ENCODE results near the gene GCFC2. TPM values are rescaled to one million over a fixed set of nuclear protein-coding genes. Genes with fewer than 3 reads are reported as not detected.
"Not testable (repeated sequence)": the region's sequence is repeated elsewhere in the genome, so short reads cannot be mapped to it uniquely, and the experiment has no call there.

GCFC2 gene
- total RNA-seq, result 10 to 100 TPM; 17.1 to 22.4 TPM
- total RNA-seq, result 32.6 to 57.8 reads per million in 2 donors

DNA sequence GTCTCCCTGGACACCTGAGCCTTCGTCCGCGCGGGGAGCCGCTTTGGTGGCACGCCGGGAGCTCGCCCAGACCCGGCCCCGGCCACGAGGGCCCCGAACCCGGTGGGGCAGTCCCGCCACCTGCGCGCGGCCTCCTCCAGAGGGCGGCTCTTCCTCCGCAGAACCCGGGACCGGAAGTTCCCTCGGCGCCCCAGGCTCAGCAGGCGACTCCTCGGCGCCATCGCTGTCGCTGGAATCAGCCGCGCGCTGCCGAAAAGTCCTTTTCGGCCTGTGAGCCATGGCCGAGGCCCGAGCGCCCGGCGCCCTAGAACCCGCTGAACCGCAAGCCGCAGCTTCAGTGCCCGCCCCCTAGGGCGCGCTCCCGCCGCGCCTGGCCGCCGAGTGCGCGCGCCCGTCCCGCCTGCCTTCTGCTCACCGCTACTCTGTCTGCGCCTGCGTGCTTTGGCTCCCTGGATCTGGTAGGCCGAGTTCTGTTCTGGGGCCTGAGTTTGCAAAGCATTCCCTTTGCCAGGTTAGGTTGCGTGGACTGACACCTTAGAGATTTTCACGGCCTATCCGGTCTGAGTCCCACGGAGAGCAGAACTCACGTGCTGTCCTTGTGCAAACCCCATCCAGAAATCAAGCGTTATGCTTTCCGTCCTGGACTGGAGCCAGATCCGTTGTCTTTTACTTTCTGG, at the start of gene GCFC2:
TSS of gene GCFC2 (minus strand) at position 339 of the 677 bp plus-strand sequence. CDS start at position 279, 60 bp downstream.
- no peaks in the 10 kb centered on the region for H3K9me3 ChIP-seq (ENCODE audit: control insufficient read depth, low read length, poor library complexity, severe bottlenecking)
- ATAC-seq, result peak; percentile 90
- DNase-seq, result peak; percentile 71 to 72 (median 72)
- Mint-ChIP-seq H3K36me3 (ENCODE audit: low read depth) (peaks cover 2% of the 10 kb centered on the region), H3K4me1 (peaks cover 17% of the 10 kb centered on the region), H3K4me3 (peak within 1 kb of the TSS; percentile 90), H3K27me3 (peaks cover 11% of the 10 kb centered on the region), H3K27ac (peak within 1 kb of the TSS; percentile 95)

DNA sequence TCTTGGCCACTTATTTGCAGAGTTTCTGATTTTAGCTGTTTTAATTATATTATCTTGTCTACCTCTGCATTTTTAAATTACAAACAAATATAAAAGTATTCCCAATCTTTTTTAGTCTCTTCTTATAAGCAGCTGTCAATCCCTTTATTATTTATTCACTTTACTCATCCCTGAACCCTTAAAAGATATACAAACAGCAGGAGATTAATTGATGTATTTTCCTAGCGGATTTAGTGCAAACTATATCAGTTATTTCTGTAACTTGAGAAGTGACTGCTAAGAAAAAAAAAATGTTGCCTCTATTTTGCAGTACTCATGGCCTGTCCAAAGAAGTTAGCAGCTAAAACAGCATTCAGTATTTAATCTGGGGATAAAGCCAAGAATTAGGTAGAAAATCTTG, 42.1 kb upstream of the GCFC2 start:
- Mint-ChIP-seq H3K27ac (no peak overlapping the region), H3K36me3 (ENCODE audit: low read depth) (no peaks in the 10 kb centered on the region), H3K4me3 (no peak overlapping the region), H3K4me1 (peaks cover 2% of the 10 kb centered on the region), H3K27me3 (peaks cover 46% of the 10 kb centered on the region)
- DNase-seq (no peak), ATAC-seq (no peak)
- H3K9me3 ChIP-seq (ENCODE audit: control insufficient read depth, low read length, poor library complexity, severe bottlenecking), result no peaks in the 10 kb centered on the region

DNA sequence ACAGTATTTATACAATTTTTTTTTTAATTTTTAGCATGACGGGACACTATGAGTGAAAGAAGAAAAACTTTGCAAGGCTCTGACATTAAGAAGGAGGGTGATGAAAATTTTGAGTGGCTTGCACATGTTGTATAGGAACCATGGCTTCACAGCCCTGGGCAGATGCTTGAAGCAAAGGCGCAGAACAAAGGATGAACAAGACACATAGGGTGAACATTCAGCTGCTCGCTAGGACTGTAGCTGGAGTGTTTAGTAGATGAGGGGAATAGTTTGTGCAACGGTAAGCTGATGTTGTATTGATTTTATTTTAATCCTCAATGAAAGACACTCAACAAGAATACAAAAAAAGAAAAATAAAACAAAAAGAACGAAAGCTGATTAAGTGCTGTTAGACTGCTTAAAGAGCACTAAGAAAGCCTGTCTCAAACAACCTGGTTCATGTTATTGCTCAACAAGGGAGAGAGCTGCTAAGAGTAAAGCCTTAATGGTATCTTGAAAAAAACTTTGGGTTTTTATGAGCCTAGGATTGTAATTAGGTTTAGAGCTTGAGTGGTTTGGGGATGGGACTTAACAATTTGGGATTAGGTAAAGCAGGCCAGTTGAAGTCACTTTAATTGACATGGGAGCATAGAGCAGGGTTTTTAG, 41.2 kb upstream of the GCFC2 start:
- H3K9me3 ChIP-seq (ENCODE audit: control insufficient read depth, low read length, poor library complexity, severe bottlenecking), result no peaks in the 10 kb centered on the region
- Mint-ChIP-seq H3K4me1 (peaks cover 3% of the 10 kb centered on the region), H3K36me3 (ENCODE audit: low read depth) (no peaks in the 10 kb centered on the region), H3K4me3 (no peak overlapping the region), H3K27ac (no peak overlapping the region), H3K27me3 (peaks cover 41% of the 10 kb centered on the region)
- ATAC-seq (no peak), DNase-seq (no peak)

DNA sequence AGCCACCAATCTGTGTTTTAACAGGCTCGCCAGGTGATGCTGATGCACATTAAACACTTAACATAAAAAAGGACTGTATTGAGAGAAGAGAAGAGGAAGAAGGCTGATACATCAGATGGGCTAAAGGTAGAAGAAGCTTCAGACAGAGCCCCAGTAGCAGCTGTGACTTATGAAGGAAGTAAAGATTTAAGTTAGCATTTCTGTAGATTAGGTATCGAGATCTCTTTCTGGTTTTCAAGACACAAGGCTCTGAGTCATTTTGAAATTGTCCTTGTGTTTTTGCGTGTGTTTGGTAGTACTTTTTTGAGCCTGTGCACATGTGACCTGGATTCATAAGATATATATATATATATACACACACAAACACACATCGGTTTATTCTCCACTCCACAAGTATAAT, 40.6 kb upstream of the GCFC2 start:
- no peaks in the 10 kb centered on the region for H3K9me3 ChIP-seq (ENCODE audit: control insufficient read depth, low read length, poor library complexity, severe bottlenecking)
- DNase-seq (no peak), ATAC-seq (no peak)
- Mint-ChIP-seq H3K4me1 (peaks cover 3% of the 10 kb centered on the region), H3K27me3 (peaks cover 41% of the 10 kb centered on the region), H3K27ac (no peak overlapping the region), H3K36me3 (ENCODE audit: low read depth) (peaks cover 1% of the 10 kb centered on the region), H3K4me3 (no peak overlapping the region)

DNA sequence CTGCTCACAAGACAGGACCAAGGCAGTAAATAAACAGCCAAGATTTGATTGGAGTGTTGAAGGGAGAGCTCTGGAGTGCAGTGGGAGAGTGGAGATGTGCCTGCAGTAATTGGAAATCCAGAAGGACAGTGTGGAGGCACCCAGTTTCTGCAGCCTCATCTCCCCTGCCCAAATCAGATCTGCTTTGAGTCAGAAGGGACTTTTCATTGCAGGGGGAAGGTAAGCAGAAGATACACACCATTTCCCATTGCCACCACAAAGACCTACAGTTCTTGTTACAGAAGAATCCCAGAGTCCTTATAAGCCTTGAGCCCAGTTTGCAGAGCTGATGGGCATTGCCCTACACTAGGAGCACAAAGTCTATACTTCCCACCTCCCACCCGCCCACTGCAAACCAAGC, 27.2 kb upstream of the GCFC2 start:
- ATAC-seq, result no peak
- no peaks in the 10 kb centered on the region for H3K4me1 Mint-ChIP-seq
- no peaks in the 10 kb centered on the region for H3K9me3 ChIP-seq (ENCODE audit: control insufficient read depth, low read length, poor library complexity, severe bottlenecking)
- H3K36me3 Mint-ChIP-seq (ENCODE audit: low read depth), result no peaks in the 10 kb centered on the region
- H3K4me3 Mint-ChIP-seq, result no peak overlapping the region
- no peak overlapping the region for H3K27ac Mint-ChIP-seq
- H3K27me3 Mint-ChIP-seq, result peaks cover 28% of the 10 kb centered on the region
- no peak for DNase-seq

DNA sequence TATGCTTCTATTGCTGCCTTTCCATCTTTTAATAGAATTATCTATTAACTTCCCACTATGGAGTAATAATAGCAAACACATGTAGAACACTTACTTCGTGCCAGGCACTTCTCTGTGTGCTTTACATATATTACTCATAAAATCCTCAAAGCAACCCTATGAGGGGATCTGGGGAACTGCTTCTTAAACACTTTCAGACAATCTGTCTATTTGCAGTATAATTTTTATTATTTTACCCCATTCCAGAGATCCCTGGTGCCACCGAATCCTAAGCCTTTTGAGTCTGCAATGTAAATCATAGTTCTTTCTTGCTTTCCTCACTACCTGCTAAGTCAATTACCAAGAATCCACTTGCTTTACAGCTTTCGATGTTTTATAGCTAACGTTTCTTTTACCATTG, 25.6 kb upstream of the GCFC2 start:
- H3K4me3 Mint-ChIP-seq, result no peak overlapping the region
- H3K27ac Mint-ChIP-seq, result no peak overlapping the region
- DNase-seq (no peak), ATAC-seq (no peak)
- peaks cover 34% of the 10 kb centered on the region for H3K27me3 Mint-ChIP-seq
- H3K4me1 Mint-ChIP-seq, result no peaks in the 10 kb centered on the region
- H3K9me3 ChIP-seq (ENCODE audit: control insufficient read depth, low read length, poor library complexity, severe bottlenecking), result no peaks in the 10 kb centered on the region
- no peaks in the 10 kb centered on the region for H3K36me3 Mint-ChIP-seq (ENCODE audit: low read depth)

DNA sequence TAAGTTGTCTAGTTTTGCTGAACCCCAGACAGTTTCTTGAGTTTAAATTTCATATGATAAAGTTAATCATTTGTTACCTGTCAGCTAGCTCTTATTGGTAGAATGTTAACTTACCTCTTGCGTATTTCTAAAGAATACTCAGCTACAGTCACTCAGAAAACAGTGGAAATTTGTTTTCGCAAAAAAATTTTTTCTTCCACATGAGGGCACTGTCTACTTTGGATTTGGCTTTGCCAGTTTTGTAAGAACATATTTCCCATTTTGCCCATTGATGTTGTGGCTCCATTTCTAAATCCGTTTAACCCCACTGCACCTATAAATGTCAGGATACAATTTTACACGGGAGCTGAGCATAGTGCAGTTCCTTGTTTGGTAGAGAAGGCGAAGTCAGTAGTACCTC, 19.1 kb upstream of the GCFC2 start:
- ATAC-seq (no peak), DNase-seq (no peak)
- no peak overlapping the region for H3K27ac Mint-ChIP-seq
- H3K4me1 Mint-ChIP-seq, result peaks cover 2% of the 10 kb centered on the region
- H3K9me3 ChIP-seq (ENCODE audit: control insufficient read depth, low read length, poor library complexity, severe bottlenecking), result no peaks in the 10 kb centered on the region
- peaks cover 56% of the 10 kb centered on the region for H3K27me3 Mint-ChIP-seq
- peaks cover 3% of the 10 kb centered on the region for H3K36me3 Mint-ChIP-seq (ENCODE audit: low read depth)
- no peak overlapping the region for H3K4me3 Mint-ChIP-seq

DNA sequence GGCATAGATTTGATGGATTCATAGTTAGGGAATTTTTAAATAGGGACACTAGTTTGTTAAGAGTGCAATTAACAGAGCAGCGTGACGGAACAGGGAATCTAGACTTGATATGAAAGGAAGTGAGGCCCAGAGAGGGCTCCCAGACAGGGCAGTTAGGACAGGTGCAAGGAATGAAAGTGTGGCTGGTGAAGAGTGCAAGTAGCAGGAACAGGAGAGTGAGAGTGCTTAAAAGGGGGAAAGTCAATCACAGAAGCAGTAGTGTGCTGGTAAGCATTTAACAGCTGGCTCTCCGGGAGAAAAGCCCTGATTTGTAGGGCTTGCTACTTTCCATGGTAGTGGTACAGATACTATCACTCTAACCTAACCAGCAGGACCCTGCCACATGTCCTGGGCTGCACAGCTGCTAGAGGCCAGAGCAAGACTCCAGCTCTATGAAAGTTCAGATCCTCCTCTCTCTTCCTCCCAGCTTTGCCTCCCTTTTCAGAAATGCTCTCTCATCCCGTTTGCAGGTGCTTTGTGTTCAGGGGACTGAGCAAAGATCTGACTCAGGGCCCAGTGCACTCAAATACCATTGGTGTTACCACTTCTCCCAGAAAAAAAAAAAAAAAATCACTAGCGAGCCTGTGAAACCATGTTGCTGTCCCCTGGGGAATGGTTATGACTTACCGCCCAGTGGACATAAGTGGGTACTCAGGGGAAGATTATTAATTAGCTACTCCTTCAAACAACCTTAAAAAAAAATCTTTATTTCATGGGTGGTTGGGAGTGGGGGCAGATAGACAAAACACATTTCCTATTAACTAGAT, 18.1 kb upstream of the GCFC2 start:
- Mint-ChIP-seq H3K27ac (no peak overlapping the region), H3K36me3 (ENCODE audit: low read depth) (peaks cover 3% of the 10 kb centered on the region), H3K27me3 (peaks cover 61% of the 10 kb centered on the region), H3K4me3 (no peak overlapping the region), H3K4me1 (peaks cover 2% of the 10 kb centered on the region)
- DNase-seq (no peak), ATAC-seq (no peak)
- no peaks in the 10 kb centered on the region for H3K9me3 ChIP-seq (ENCODE audit: control insufficient read depth, low read length, poor library complexity, severe bottlenecking)

DNA sequence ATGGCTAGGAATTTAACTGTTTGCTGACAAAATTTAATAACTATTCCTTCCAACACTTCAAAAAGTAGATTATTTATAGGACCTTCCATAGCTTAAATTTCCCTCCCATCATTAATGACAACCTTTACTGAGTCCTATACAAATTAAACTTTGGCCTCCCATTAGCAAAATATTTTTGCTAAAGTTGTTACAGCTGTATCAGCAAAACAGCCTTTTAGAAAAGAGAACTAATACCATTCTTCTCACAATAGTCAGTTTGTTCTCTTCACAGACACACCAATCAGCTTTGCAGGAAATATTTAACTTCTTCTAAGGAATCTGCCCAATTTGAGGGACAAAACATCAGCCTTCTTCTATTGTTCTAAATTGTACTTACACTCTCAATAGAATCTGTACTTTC, 12.0 kb upstream of the GCFC2 start:
- no peaks in the 10 kb centered on the region for H3K9me3 ChIP-seq (ENCODE audit: control insufficient read depth, low read length, poor library complexity, severe bottlenecking)
- Mint-ChIP-seq H3K4me1 (no peaks in the 10 kb centered on the region), H3K4me3 (no peak overlapping the region), H3K27ac (no peak overlapping the region), H3K36me3 (ENCODE audit: low read depth) (peaks cover 2% of the 10 kb centered on the region), H3K27me3 (peaks cover 63% of the 10 kb centered on the region)
- ATAC-seq (no peak), DNase-seq (no peak)

DNA sequence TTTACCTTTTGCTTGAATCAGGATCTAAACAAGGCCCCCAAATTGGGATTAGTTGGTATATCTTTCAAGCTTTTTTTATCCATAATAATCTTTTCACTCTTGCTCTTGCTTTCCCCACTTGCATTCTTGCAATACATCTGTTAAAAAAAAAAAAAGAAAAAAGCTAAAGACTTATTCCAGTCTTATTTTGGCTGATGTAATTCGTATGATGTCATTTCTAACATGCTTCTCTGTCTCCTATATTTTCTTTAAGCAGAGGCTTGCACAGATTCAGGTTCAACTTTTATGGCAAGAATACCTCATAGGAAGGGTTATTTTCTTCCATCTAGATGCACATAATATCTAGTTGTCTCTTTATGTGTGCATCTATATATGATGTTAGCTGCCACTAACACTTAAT, 9.8 kb upstream of the GCFC2 start:
- no peaks in the 10 kb centered on the region for H3K9me3 ChIP-seq (ENCODE audit: control insufficient read depth, low read length, poor library complexity, severe bottlenecking)
- no peaks in the 10 kb centered on the region for H3K4me1 Mint-ChIP-seq
- no peak overlapping the region for H3K4me3 Mint-ChIP-seq
- H3K27ac Mint-ChIP-seq, result no peak overlapping the region
- no peak for DNase-seq
- ATAC-seq, result no peak
- H3K27me3 Mint-ChIP-seq, result peaks cover 57% of the 10 kb centered on the region
- H3K36me3 Mint-ChIP-seq (ENCODE audit: low read depth), result peaks cover 2% of the 10 kb centered on the region

DNA sequence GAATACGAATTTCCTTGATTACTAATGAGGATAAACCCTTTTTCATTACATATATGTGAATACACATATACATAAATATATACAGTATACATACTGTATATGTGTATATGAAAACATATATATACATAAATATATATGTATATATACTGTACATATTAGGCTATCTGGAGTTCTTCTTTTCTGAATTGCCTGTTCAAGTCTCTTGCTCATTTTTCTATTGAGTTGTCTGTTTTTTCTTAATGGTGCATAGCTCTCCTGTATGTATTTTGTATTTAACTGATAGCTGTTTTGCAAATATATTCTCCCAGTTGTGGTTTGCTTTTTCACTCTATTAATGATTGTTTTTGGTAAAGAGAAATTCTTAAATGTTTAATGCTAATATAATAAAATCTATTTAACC, 8.9 kb upstream of the GCFC2 start:
- Mint-ChIP-seq H3K36me3 (ENCODE audit: low read depth) (peaks cover 2% of the 10 kb centered on the region), H3K4me1 (peaks cover 2% of the 10 kb centered on the region), H3K27me3 (peaks cover 60% of the 10 kb centered on the region), H3K4me3 (no peak overlapping the region), H3K27ac (no peak overlapping the region)
- DNase-seq (no peak), ATAC-seq (no peak)
- no peaks in the 10 kb centered on the region for H3K9me3 ChIP-seq (ENCODE audit: control insufficient read depth, low read length, poor library complexity, severe bottlenecking)

DNA sequence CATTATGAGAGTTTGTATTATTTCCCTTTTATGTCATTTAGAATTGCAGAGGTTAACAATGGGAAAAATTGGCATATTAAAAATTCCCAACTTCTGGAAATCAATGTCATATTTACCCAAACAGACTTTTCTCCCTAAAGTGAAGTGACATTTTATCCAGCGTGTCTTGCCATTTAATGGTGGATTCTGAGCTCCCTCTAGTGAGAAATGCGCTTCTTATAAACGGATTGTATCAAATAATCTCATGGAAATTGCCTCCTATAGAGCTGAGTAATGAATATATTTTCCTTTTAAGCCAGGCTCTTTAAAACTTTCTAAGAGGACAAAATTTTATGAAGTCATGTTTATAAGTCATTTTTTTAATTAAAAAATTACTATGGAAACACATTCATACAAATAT, 5.7 kb upstream of the GCFC2 start:
- Mint-ChIP-seq H3K4me3 (no peak overlapping the region), H3K36me3 (ENCODE audit: low read depth) (no peaks in the 10 kb centered on the region), H3K27me3 (peaks cover 28% of the 10 kb centered on the region), H3K4me1 (peaks cover 5% of the 10 kb centered on the region), H3K27ac (no peak overlapping the region)
- no peak for DNase-seq
- no peak for ATAC-seq
- no peaks in the 10 kb centered on the region for H3K9me3 ChIP-seq (ENCODE audit: control insufficient read depth, low read length, poor library complexity, severe bottlenecking)

DNA sequence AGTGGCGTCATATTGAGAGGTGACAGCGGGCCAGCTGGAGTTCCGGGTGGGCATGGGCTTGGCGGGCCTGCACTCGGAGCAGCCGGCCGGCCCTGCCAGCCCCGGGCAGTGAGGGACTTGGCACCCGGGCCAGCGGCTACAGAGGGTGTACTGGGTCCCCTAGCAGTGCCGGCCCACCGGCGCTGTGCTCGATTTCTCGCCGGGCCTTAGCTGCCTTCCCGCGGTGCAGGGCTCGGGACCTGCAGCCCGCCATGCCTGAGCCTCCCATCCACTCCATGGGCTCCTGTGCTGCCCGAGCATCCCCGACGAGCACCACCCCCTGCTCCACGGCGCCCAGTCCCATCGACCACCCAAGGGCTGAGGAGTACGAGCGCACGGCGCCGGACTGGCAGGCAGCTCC, 875 bp upstream of the GCFC2 start:
- H3K4me1 Mint-ChIP-seq, result peaks cover 14% of the 10 kb centered on the region
- peak overlapping the region; percentile 95 for H3K27ac Mint-ChIP-seq
- H3K27me3 Mint-ChIP-seq, result peaks cover 14% of the 10 kb centered on the region
- DNase-seq; H3K36me3 Mint-ChIP-seq (ENCODE audit: low read depth); ATAC-seq; H3K9me3 ChIP-seq (ENCODE audit: control insufficient read depth, low read length, poor library complexity, severe bottlenecking): not testable (repeated sequence)
- H3K4me3 Mint-ChIP-seq, result peak overlapping the region; percentile 62

All from T-helper 17 cell (primary cell).